Ectodermal cell (in vitro differentiated cells): ENCODE results near the gene DSG4.

Experiments used
- H3K27ac ChIP-seq: 2 replicates; pipeline ENCODE4 v1.7.0; 2013; ENCODE audit warnings: mild to moderate bottlenecking, low read depth, low read length; ENCODE audit not compliant: insufficient read depth, poor library complexity, severe bottlenecking
- H3K27me3 ChIP-seq: 2 replicates; pipeline ENCODE4 v1.7.0; 2013; ENCODE audit warnings: mild to moderate bottlenecking, low read length; ENCODE audit not compliant: insufficient read depth, control insufficient read depth, poor library complexity, severe bottlenecking
- H3K36me3 ChIP-seq: one replicate; pipeline ENCODE4 v1.7.0; 2013; ENCODE audit warnings: low read length; ENCODE audit not compliant: control insufficient read depth, insufficient read depth
- H3K4me1 ChIP-seq: one replicate; pipeline ENCODE4 v1.7.0; 2013; ENCODE audit warnings: low read length; ENCODE audit not compliant: control insufficient read depth, insufficient read depth
- H3K4me3 ChIP-seq: 2 replicates; pipeline ENCODE4 v1.7.0; 2013; ENCODE audit warnings: low read depth, low read length, control low read depth; ENCODE audit not compliant: insufficient read depth
- H3K9me3 ChIP-seq: 2 replicates; pipeline ENCODE4 v1.7.0; 2013; ENCODE audit warnings: mild to moderate bottlenecking, low read length, moderate library complexity; ENCODE audit not compliant: control insufficient read depth
- WGBS, 2 experiments: methylation state at CpG; one replicate each; pipeline ENCODE4 v1.1.7; 2013; ENCODE audit warnings: missing lambda C conversion rate in 2 of 2; 5-methylcytosine and 5-hydroxymethylcytosine counted together

The DSG4 gene

GRCh38 chr18:31426021-31426420 lies 49.4 kb downstream of the DSG4 start:
- Histone ChIP-seq H3K27me3 (no peaks in the 10 kb centered on the region), H3K4me3 (no peak overlapping the region), H3K36me3 (no peaks in the 10 kb centered on the region), H3K9me3 (no peaks in the 10 kb centered on the region), H3K4me1 (no peaks in the 10 kb centered on the region), H3K27ac (no peak overlapping the region)
- WGBS, 2 experiments: 98% methylated on average over 2 of the region's 2 CpGs

GRCh38 chr18:31426871-31427406 lies 50.4 kb downstream of the DSG4 start:
- Histone ChIP-seq H3K4me3 (no peak overlapping the region), H3K27ac (no peak overlapping the region), H3K9me3 (no peaks in the 10 kb centered on the region), H3K4me1 (no peaks in the 10 kb centered on the region), H3K27me3 (no peaks in the 10 kb centered on the region), H3K36me3 (no peaks in the 10 kb centered on the region)
- 90 to 91% methylated on average over 4 to 5 of the region's 5 CpGs for WGBS, 2 experiments

- Histone ChIP-seq H3K36me3 (no peaks in the 10 kb centered on the region), H3K9me3 (no peaks in the 10 kb centered on the region), H3K27ac (no peak overlapping the region), H3K4me1 (no peaks in the 10 kb centered on the region), H3K4me3 (no peak overlapping the region), H3K27me3 (no peaks in the 10 kb centered on the region)
- 83 to 100% methylated on average over 1 of the region's 1 CpG for WGBS, 2 experiments
Observed at GRCh38 chr18:31428211-31428610, 51.6 kb downstream of the DSG4 start.

GRCh38 chr18:31429623-31430022 lies 53.0 kb downstream of the DSG4 start:
- no peaks in the 10 kb centered on the region for H3K4me1 ChIP-seq
- H3K27ac ChIP-seq: no peak overlapping the region
- no peaks in the 10 kb centered on the region for H3K36me3 ChIP-seq
- H3K4me3 ChIP-seq: no peak overlapping the region
- no peaks in the 10 kb centered on the region for H3K9me3 ChIP-seq
- WGBS, 2 experiments: 69 to 89% methylated on average over 2 of the region's 2 CpGs
- H3K27me3 ChIP-seq: no peaks in the 10 kb centered on the region

- Histone ChIP-seq H3K9me3 (no peaks in the 10 kb centered on the region), H3K27ac (no peak overlapping the region), H3K4me1 (no peaks in the 10 kb centered on the region), H3K4me3 (no peak overlapping the region), H3K36me3 (no peaks in the 10 kb centered on the region), H3K27me3 (no peaks in the 10 kb centered on the region)
- 84 to 90% methylated on average over 4 of the region's 4 CpGs for WGBS, 2 experiments
Observed at GRCh38 chr18:31430072-31430471, 53.5 kb downstream of the DSG4 start.

GRCh38 chr18:31430554-31430953 lies 54.0 kb downstream of the DSG4 start:
- Histone ChIP-seq H3K4me3 (no peak overlapping the region), H3K4me1 (no peaks in the 10 kb centered on the region), H3K9me3 (no peaks in the 10 kb centered on the region), H3K36me3 (no peaks in the 10 kb centered on the region), H3K27ac (no peak overlapping the region), H3K27me3 (no peaks in the 10 kb centered on the region)
- 95 to 100% methylated on average over 1 of the region's 1 CpG for WGBS, 2 experiments

- H3K27me3 ChIP-seq: no peaks in the 10 kb centered on the region
- no peak overlapping the region for H3K4me3 ChIP-seq
- no peaks in the 10 kb centered on the region for H3K4me1 ChIP-seq
- H3K27ac ChIP-seq: no peak overlapping the region
- 86% methylated on average over 1 of the region's 1 CpG; no CpG with 5 or more reads in 1 of the 2 experiments for WGBS, 2 experiments
- H3K9me3 ChIP-seq: no peaks in the 10 kb centered on the region
- H3K36me3 ChIP-seq: no peaks in the 10 kb centered on the region
Observed at GRCh38 chr18:31432316-31432715, 55.7 kb downstream of the DSG4 start.

- H3K4me1 ChIP-seq: no peaks in the 10 kb centered on the region
- no peaks in the 10 kb centered on the region for H3K27me3 ChIP-seq
- WGBS, 2 experiments: 92 to 93% methylated on average over 3 of the region's 3 CpGs
- H3K9me3 ChIP-seq: no peaks in the 10 kb centered on the region
- H3K36me3 ChIP-seq: no peaks in the 10 kb centered on the region
- no peak overlapping the region for H3K4me3 ChIP-seq
- H3K27ac ChIP-seq: no peak overlapping the region
Observed at GRCh38 chr18:31436825-31437224, 60.2 kb downstream of the DSG4 start.

- WGBS, 2 experiments: 75 to 90% methylated on average over 1 to 2 of the region's 2 CpGs
Observed at GRCh38 chr18:31438402-31438801, 61.8 kb downstream of the DSG4 start.

GRCh38 chr18:31439807-31440325 lies 63.3 kb downstream of the DSG4 start:
- no peaks in the 10 kb centered on the region for H3K4me1 ChIP-seq
- WGBS, 2 experiments: 91 to 96% methylated on average over 6 of the region's 6 CpGs
- no peaks in the 10 kb centered on the region for H3K9me3 ChIP-seq
- H3K27me3 ChIP-seq: no peaks in the 10 kb centered on the region
- no peak overlapping the region for H3K27ac ChIP-seq
- no peaks in the 10 kb centered on the region for H3K36me3 ChIP-seq
- no peak overlapping the region for H3K4me3 ChIP-seq

More at GRCh38 chr18:31438402-31438801, 61.8 kb downstream of the DSG4 start:
- H3K27me3 ChIP-seq: no peaks in the 10 kb centered on the region
- no peak overlapping the region for H3K4me3 ChIP-seq
- H3K36me3 ChIP-seq: no peaks in the 10 kb centered on the region
- H3K27ac ChIP-seq: no peak overlapping the region
- H3K4me1 ChIP-seq: no peaks in the 10 kb centered on the region
- H3K9me3 ChIP-seq: no peaks in the 10 kb centered on the region

- Histone ChIP-seq H3K36me3 (no peaks in the 10 kb centered on the region), H3K27me3 (no peaks in the 10 kb centered on the region), H3K4me3 (no peak overlapping the region), H3K27ac (no peak overlapping the region), H3K4me1 (no peaks in the 10 kb centered on the region), H3K9me3 (no peaks in the 10 kb centered on the region)
- WGBS, 2 experiments: 87 to 93% methylated on average over 6 of the region's 6 CpGs
Observed at GRCh38 chr18:31440787-31441186, 64.2 kb downstream of the DSG4 start.
